Vagina (tissue), 2 donors: ENCODE results near the gene MYLK.

Experiments used
- CTCF ChIP-seq, 3 experiments: fragments of 450-650 bp in 2 of 3; fragments of 200-600 bp in 1 of 3; sonication (generic) in 1 of 3; IDR thresholded peaks; one replicate each; pipeline ENCODE4 v1.5.1; 2017 to 2019; ENCODE audit warnings: antibody characterized with exemption in 3 of 3, mild to moderate bottlenecking in 2 of 3, moderate library complexity in 2 of 3
- POLR2A ChIP-seq, 2 donors: fragments of 450-650 bp; IDR thresholded peaks; one replicate each; pipeline ENCODE4 v1.6.1; 2017; ENCODE audit warnings: antibody characterized with exemption in 2 of 2, mild to moderate bottlenecking in 2 of 2, moderate library complexity in 2 of 2
- POLR2AphosphoS5 ChIP-seq, 2 donors: sonication (generic); formaldehyde crosslinking; IDR thresholded peaks; one replicate each; pipeline ENCODE4 v1.9.0; 2017; ENCODE audit warnings: antibody characterized with exemption in 2 of 2, mild to moderate bottlenecking in 2 of 2, low read depth in 1 of 2; ENCODE audit not compliant: insufficient read depth in 1 of 2

- no peak for TF ChIP-seq CTCF (IDR thresholded peaks at IDR 0.05)
- TF ChIP-seq POLR2A (IDR thresholded peaks at IDR 0.05), result no peak
- TF ChIP-seq POLR2AphosphoS5 (IDR thresholded peaks at IDR 0.05; ENCODE audit: insufficient read depth in 1 of 2, low read depth in 1 of 2), result no peak
Measured at GRCh38 chr3:123618076-123618708, 265.9 kb downstream of the MYLK start.
